Right ventricle myocardium superior (tissue), 1 donor: ENCODE measurements around the gene MRPS34. TPM values are rescaled to one million over a fixed set of nuclear protein-coding genes. Genes with fewer than 3 reads are reported as not detected.
"Not testable (repeated sequence)": the region's sequence is repeated elsewhere in the genome, so short reads cannot be mapped to it uniquely, and the experiment has no call there.

Experiments used
- ATAC-seq: fragments of 200-7000 bp; cut with Tn5 transposase; one replicate; pipeline ENCODE4 v1.9.1; 2020; ENCODE audit warnings: mild to moderate bottlenecking; ENCODE audit not compliant: poor library complexity
- DNase-seq: peaks from one replicate; pipeline ENCODE4 v3.0.0-alpha.2; 2020
- intact Hi-C: fragments of 100-400 bp; cut with DNase I; formaldehyde crosslinking; loops from one replicate; pipeline ENCODE4 v1.11.2; 2022
- total RNA-seq: library from RNA; stranded (reverse); fragmentation: NEBNext Ultra II Directional; extraction: Animal tissue kit (Norgen Biotek cat#: 25700); gene quantifications from one replicate; pipeline ENCODE4 v1.2.1, GENCODE V29; 2021
- donor health status: DM: no; HTN: yes; CAD: no; lungs with severe emphysema.

MRPS34 gene
- total RNA-seq, 1 donor from 2014 or later: 91.8 TPM

DNA sequence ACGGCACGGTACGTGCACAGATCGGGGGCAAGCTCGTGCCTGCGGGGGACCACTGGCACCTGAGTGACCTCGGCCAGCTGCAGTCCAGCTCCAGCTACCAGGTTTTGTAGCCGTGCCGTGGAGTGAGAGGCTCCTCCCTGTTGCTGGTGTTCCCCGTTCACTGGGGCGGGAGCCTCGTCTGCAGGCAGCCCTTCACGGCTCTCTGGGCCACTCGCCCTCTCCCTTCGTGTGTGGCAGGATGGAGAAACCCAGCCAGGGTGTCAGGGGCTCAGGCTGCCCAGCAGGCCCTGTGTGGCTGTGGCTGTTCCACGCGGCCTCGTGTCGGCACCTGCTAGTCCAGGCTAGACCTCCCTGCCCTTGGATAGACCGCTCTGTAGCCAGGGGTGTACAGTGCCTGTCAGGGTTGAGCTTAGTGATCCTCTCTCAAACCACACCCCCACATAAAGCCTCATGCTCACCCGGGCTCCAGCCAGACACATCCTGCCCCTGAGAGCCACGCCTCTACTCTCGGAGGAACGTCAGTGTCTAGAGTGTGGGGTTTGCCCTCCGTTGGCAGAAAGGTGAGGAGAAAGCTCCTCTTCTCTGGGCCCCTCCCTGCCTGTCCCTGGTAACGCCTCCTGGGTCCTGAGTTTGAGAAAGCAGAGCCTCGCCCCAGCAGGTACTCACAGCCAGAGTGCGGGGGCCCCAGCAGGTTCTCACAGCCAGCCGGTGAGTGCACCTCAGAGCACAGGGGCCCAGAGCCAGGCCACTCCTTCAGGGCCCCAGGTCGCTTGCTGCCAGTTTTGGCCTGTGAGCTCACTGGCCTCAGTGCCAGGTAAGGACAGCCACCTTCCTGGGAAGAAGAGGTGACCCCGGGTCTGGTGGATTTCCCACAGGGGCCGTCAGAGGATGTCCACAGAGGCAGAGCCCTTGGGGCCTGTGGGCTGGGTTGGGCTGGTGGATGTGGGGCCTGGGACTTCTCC, 29.3 kb downstream of the MRPS34 start:
- intact Hi-C loops: no loop called here
- ATAC-seq (no peak), DNase-seq (no peak)

DNA sequence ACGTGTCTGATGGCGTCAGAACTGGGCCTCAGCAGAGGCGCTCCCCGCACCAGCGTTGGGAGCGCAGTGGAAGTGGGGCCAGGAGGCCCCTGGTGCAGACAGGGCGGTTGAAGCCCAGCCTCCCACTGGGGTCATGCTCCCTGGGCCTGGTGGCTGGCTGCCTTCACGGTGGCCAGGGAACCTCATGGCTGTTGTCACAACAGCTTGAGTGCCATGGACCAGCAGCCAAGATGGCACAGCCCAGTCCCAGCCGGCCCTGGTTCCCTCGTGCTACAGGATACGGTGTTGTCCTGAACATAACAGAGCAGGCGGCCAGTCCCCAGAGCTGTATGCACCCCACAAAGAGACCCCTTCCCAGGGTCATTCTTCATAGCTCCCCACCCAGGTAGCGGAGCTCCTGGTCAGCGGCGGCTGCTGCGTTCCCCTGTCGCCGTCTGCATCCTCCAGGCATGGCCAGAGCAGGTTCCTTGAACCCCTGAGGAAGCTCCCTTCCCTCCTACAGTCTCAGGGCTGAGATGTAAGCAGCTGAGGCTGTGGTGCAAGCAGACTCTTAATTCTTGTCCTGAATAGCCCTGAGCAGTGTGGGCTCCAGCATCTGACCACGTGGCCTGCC, 31.3 kb downstream of the MRPS34 start:
- intact Hi-C loops: no loop called here
- no peak for DNase-seq
- ATAC-seq: peak; percentile 49

- peak; percentile 28 for ATAC-seq
Observed at GRCh38 chr16:1740781-1741490, 32.0 kb downstream of the MRPS34 start.

GRCh38 chr16:1740234-1740633, 32.7 kb downstream of the MRPS34 start:
- DNase-seq (no peak), ATAC-seq (no peak)
- intact Hi-C loops: no loop called here

More at GRCh38 chr16:1740781-1741490, 32.0 kb downstream of the MRPS34 start:
- intact Hi-C loops: no loop called here
- no peak for DNase-seq

- ATAC-seq (no peak), DNase-seq (no peak)
- intact Hi-C loops: no loop called here
Observed at GRCh38 chr16:1734816-1735215, 38.1 kb downstream of the MRPS34 start.

DNA sequence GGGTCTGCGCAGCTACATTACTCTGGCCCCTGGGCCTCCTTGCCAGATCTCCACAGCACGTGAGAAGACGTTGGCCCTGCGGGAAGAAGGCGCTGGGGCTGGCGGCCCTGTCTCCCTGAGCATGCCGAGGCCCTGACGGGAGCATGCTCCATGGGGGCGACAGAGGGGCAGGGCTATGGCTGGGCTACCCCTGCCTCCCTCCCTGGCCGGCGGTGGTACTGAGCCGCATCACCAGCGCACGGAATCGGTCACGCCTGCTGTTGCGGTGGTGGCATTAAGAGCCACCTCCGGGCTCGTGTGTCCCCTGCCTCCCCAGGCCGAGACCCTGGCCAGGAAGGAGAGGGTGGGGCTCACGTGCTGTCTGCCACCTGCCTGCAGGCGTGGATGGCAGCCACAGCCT, 38.8 kb downstream of the MRPS34 start:
- ATAC-seq (no peak), DNase-seq (no peak)
- intact Hi-C loops: no loop called here

DNA sequence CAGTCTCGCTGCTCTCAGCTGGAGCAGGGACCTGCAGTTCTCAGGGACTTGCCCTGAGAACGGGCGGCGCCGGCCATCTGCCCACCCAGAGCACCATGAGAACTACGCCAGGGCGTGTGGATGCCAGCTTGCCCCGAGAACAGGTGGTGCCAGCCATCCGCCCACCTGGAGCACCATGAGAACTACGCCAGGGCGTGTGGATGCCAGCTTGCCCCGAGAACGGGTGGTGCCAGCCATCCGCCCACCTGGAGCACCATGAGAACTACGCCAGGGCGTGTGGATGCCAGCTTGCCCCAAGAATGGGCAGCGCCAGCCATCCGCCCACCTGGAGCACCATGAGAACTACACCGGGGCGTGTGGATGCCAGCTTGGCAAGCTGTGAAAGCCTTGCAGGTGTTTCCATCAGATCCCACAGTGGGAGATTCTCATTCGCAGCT, 40.4 kb downstream of the MRPS34 start:
- ATAC-seq, intact Hi-C loops, DNase-seq: not testable (repeated sequence)

DNA sequence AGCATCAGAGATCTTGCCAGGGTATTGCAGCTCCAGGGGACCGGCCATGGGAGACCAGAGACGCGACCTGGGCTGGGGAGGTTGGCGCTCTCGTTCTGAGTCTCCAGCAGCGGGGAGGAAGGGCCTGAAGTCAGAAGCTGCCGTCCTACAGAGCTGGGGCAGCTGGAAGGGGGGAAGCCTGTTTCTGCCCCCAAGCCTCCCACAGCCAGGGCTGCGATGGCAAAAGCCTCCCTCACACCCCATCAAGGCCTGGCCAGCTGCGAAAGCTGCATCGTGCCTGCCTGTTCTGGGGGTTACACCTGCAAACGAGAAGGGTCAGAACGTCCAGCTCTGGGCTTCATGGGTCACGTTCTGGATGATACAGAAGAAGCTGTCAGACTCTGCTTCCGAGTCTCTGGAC, 40.9 kb downstream of the MRPS34 start:
- intact Hi-C loops: no loop called here
- ATAC-seq (no peak), DNase-seq (no peak)

DNA sequence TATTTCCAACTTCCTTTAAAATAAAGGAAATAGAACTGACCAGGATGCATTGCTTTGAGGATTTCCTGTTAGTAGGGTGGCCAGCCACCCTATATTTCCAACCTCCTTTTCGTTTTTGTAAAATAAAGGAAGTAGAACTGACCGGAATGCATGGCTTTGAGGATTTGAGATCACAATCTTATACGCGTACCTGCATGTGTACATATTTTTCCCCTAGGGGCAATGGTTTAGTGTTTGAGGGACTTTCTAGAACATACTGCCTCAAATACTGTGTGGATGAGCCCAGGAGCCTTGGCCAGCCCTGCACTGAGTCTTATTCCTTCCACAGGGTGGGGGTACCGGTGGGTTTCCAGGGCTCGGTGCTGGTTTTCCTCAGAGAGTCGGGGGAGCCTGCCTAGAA, 41.3 kb downstream of the MRPS34 start:
- DNase-seq: no peak
- ATAC-seq: no peak
- intact Hi-C loops: no loop called here

DNA sequence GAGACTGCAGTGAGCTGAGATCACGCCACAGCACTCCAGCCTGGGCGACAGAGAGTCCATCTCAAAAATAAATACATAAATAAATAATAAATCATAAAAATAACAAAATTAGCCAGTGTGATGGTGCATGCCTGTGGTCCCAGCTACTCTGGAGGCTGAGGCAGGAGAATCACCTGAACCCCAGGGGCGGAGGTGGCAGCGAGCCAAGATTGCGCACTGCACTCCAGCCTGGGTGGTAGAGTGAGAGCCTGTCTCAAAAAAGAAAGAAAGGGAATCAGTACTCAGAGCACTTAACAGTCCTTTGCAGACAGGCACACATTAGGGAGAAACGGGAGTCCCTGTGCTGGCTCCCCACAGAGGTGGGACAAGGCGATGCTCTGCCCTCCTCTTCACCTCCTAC, 41.9 kb downstream of the MRPS34 start:
- ATAC-seq (no peak), DNase-seq (no peak)
- intact Hi-C loops: no loop called here

DNA sequence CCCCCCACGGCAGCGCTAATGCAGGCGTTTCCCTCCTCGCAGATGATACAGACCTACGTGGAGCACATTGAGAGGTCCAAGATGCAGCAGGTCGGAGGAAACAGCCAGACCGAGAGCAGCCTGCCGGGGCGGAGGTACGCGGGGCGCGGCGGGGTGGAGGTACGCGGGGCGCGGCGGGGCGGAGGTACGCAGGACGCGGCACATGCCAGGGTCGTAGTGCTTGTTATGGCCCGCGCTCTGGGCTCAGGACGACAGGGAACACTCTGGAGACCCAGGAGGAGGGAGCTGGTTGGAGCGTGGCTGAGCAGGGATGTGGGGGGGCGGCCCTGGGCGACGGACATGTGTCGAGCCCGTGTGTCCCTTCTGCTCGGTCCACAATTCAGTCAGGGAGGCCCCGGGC, 43.5 kb downstream of the MRPS34 start:
- DNase-seq (no peak), ATAC-seq (no peak)
- intact Hi-C loops: no loop called here

GRCh38 chr16:1729026-1729425, 43.9 kb downstream of the MRPS34 start:
- ATAC-seq (no peak), DNase-seq (no peak)
- intact Hi-C loops: no loop called here

- ATAC-seq: no peak
- DNase-seq: no peak
- intact Hi-C loops: no loop called here
Observed at GRCh38 chr16:1727651-1728624, 45.0 kb downstream of the MRPS34 start.

GRCh38 chr16:1726661-1727502, 46.1 kb downstream of the MRPS34 start:
- ATAC-seq (no peak), DNase-seq (no peak)
- intact Hi-C loops: no loop called here

DNA sequence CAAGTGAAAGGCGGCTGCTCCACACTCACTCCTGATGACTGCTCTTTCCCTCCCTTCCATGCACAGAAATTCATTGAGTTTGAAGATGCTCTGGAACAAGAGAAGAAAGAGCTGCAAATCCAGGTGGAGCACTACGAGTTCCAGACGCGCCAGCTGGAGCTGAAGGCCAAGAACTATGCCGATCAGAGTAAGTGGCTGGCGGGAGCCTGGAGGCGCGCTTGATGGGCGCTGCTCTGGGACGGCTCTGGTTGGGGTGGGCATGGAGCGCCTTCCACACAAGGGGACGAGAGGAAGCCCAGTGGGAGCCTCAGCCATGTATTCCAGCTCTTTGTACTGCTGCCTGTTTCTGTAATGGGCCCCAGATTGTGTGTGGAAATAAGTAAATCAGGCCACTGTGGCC, 48.4 kb downstream of the MRPS34 start:
- DNase-seq (no peak), ATAC-seq (no peak)
- intact Hi-C loops: no loop called here

DNA sequence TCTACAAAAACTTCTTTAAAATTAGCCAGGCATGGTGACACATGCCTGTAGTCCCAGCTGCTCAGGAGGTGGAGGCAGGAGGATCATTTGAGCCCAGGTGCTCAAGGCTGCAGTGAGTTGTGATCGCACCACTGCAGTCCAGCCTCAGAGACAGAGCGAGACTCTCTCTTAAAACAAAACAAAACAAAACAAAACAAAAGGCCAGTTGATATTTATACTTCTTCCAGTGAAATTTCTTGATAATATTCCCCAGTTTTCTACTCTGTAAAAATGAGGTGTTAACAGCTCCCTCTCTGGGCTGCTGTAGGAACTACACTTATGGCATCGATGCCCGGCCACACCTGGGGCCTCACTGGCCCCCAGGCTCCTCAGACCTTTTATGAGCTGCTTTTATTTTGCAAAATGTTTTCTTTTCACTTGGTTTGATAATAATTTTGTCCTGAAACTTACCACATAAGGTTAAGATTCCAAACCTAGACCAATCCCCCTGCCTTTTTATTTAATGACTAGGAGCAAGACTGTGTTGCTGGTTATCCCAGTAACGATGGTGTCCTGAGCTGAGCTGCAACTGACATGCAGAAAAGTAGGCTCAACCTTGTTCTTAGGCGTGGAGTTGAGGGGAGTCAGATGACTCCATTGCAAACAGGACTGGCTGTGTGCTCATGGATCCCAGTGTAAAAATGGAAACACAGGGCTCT, 49.3 kb downstream of the MRPS34 start:
- DNase-seq (no peak), ATAC-seq (peak; percentile 39)
- intact Hi-C loops: no loop called here
